Motor neuron (in vitro differentiated cells): ENCODE results near the gene NAP1L1. TPM values are rescaled to one million over a fixed set of nuclear protein-coding genes. Genes with fewer than 3 reads are reported as not detected.

Experiments
- ATAC-seq, 8 experiments: fragments of 200-7000 bp; cut with Tn5 transposase; replicated peaks in 6 of 8; 2 replicates each; pipeline ENCODE4 v1.8.0; 2021; ENCODE audit warnings: mild to moderate bottlenecking in 8 of 8, moderate library complexity in 8 of 8
- H3K27ac ChIP-seq, 2 donors: fragments of 250-450 bp; sonication (Bioruptor Pico); 2 replicates each; pipeline ENCODE4 v1.9.0; 2021; ENCODE audit warnings: antibody characterized with exemption in 2 of 2, mild to moderate bottlenecking in 2 of 2, moderate library complexity in 1 of 2
- H3K4me1 ChIP-seq, 2 donors: fragments of 250-450 bp; sonication (Bioruptor Pico); replicated peaks in 1 of 2; 2 replicates each; pipeline ENCODE4 v1.6.1; 2021; ENCODE audit warnings: antibody characterized with exemption in 2 of 2, mild to moderate bottlenecking in 2 of 2, moderate library complexity in 1 of 2
- H3K4me3 ChIP-seq, 5 donors: fragments of 250-450 bp; sonication (Bioruptor Pico); 2 replicates each; pipeline ENCODE4 v1.9.0; 2021; ENCODE audit warnings: antibody characterized with exemption in 5 of 5, mild to moderate bottlenecking in 5 of 5, moderate library complexity in 4 of 5
- WGBS, 10 experiments: fragments of 450-650 bp; shearing (Covaris generic); methylation state at CpG; one replicate each; pipeline ENCODE4 v1.0.0; 2022; 5-methylcytosine and 5-hydroxymethylcytosine counted together
- in situ Hi-C, 9 experiments: fragments of 400-800 bp; cut with MboI; loops; one replicate each; pipeline ENCODE4 v1.15.0; 2021; ENCODE audit warnings: low sequenced_read_pairs in 9 of 9, low pct_unique_long_range_greater_than_20kb in 2 of 9; ENCODE audit not compliant: unreplicated experiment in 9 of 9
- total RNA-seq, 8 experiments: library from RNA; unstranded; fragments of 300-600 nt; gene quantifications; 2 replicates each; pipeline versions ENCODE4 v1.2.3 to v1.2.4, GENCODE V29; 2022

The NAP1L1 gene
- total RNA-seq, 8 experiments from 2014 or later = 293 to 577 (median 414) TPM

- Histone ChIP-seq H3K4me3 (no peak overlapping the region), H3K27ac (no peak overlapping the region), H3K4me1 (no peaks in the 10 kb centered on the region)
- no peak for ATAC-seq
- in situ Hi-C loops = no loop called here
- 0 to 100% (median 60%) methylated on average over 2 to 3 of the region's 3 CpGs; no CpG with 5 or more reads in 1 of the 10 experiments for WGBS, 10 experiments
Observed at GRCh38 chr12:76106631-76107030, 22.1 kb upstream of the NAP1L1 start.

- 100% methylated on average over 1 of the region's 1 CpG; no CpG with 5 or more reads in 3 of the 10 experiments for WGBS, 10 experiments
- no peak overlapping the region for H3K4me3 ChIP-seq
- no peak for ATAC-seq
- no peaks in the 10 kb centered on the region for H3K4me1 ChIP-seq
- H3K27ac ChIP-seq = no peak overlapping the region
- in situ Hi-C loops = no loop called here
Observed at GRCh38 chr12:76103958-76104357, 19.5 kb upstream of the NAP1L1 start.

- 0 to 83% (median 80%) methylated on average over 1 of the region's 1 CpG; no CpG with 5 or more reads in 5 of the 10 experiments for WGBS, 10 experiments
- no peak for ATAC-seq
Observed at GRCh38 chr12:76101739-76102385, 17.4 kb upstream of the NAP1L1 start.

GRCh38 chr12:76096079-76096646 lies 11.7 kb upstream of the NAP1L1 start:
- ATAC-seq = no peak
- Histone ChIP-seq H3K4me3 (no peak overlapping the region), H3K27ac (no peak overlapping the region), H3K4me1 (peaks cover 0 to 6% of the 10 kb centered on the region in 2 donors)
- WGBS, 10 experiments = 43 to 100% (median 94%) methylated on average over 1 to 3 of the region's 3 CpGs; no CpG with 5 or more reads in 3 of the 10 experiments
- in situ Hi-C loops = loop anchor here in 1 of 9 experiments (25.0 kb wide), 1 partner anchor 241 kb away; the partner anchor contains the start of gene BBS10

More at GRCh38 chr12:76101739-76102385, 17.4 kb upstream of the NAP1L1 start:
- H3K4me3 ChIP-seq = no peak overlapping the region
- in situ Hi-C loops = no loop called here
- H3K27ac ChIP-seq = no peak overlapping the region
- H3K4me1 ChIP-seq = no peaks in the 10 kb centered on the region

GRCh38 chr12:76094754-76095153 lies 10.3 kb upstream of the NAP1L1 start:
- in situ Hi-C loops = loop anchor here in 1 of 9 experiments (25.0 kb wide), 1 partner anchor 243 kb away; the partner anchor contains the start of gene BBS10
- peaks cover 0 to 6% of the 10 kb centered on the region in 2 donors for H3K4me1 ChIP-seq
- no peak for ATAC-seq
- H3K4me3 ChIP-seq = no peak overlapping the region
- WGBS, 10 experiments = 81 to 100% (median 96%) methylated on average over 1 to 3 of the region's 3 CpGs
- no peak overlapping the region for H3K27ac ChIP-seq

- ATAC-seq = no peak
- no peak overlapping the region for H3K4me3 ChIP-seq
- in situ Hi-C loops = loop anchor here in 1 of 9 experiments (25.0 kb wide), 1 partner anchor 246 kb away; the partner anchor contains the start of gene BBS10
- H3K4me1 ChIP-seq = peaks cover under 1 to 6% of the 10 kb centered on the region in 2 donors
- WGBS, 10 experiments = 0 to 88% (median 80%) methylated on average over 1 to 2 of the region's 2 CpGs; no CpG with 5 or more reads in 5 of the 10 experiments
- no peak overlapping the region for H3K27ac ChIP-seq
Observed at GRCh38 chr12:76091246-76091754, 6.8 kb upstream of the NAP1L1 start.

- in situ Hi-C loops = loop anchor here in 1 of 9 experiments (25.0 kb wide), 1 partner anchor 252 kb away; the partner anchor contains the start of gene BBS10
- no peak for ATAC-seq
- 14 to 51% (median 27%) methylated on average over 1 to 5 of the region's 5 CpGs for WGBS, 10 experiments
- peak overlapping the region; percentile 96 for H3K27ac ChIP-seq
- peak overlapping the region; percentile 49 to 90 (median 70) for H3K4me3 ChIP-seq
- H3K4me1 ChIP-seq = peaks cover 8 to 24% of the 10 kb centered on the region in 2 donors
Observed at GRCh38 chr12:76085520-76085868, 1.0 kb upstream of the NAP1L1 start.

GRCh38 chr12:76084863-76085519 lies 506 bp upstream of the NAP1L1 start:
- Histone ChIP-seq H3K4me1 (peaks cover 9 to 24% of the 10 kb centered on the region in 2 donors), H3K4me3 (peak overlapping the region; percentile 49 to 90 (median 70)), H3K27ac (peak overlapping the region; percentile 96)
- peak; percentile 67 to 80 (median 77) for ATAC-seq
- in situ Hi-C loops = loop anchor here in 1 of 9 experiments (25.0 kb wide), 1 partner anchor 252 kb away; the partner anchor contains the start of gene BBS10
- WGBS, 10 experiments = 2 to 23% (median 4%) methylated on average over 3 to 13 of the region's 44 CpGs

- Histone ChIP-seq H3K27ac (peak overlapping the region in 1 of 2 donors; percentile 96), H3K4me1 (peaks cover 9 to 24% of the 10 kb centered on the region in 2 donors), H3K4me3 (peak overlapping the region; percentile 49 to 90 (median 70))
- no peak for ATAC-seq
- WGBS, 10 experiments = 0 to 4% (median 0%) methylated on average over 1 to 13 of the region's 14 CpGs; no CpG with 5 or more reads in 2 of the 10 experiments
- in situ Hi-C loops = loop anchor here in 1 of 9 experiments (25.0 kb wide), 1 partner anchor 254 kb away; the partner anchor contains the start of gene BBS10
Observed at GRCh38 chr12:76083246-76083903, 1.1 kb downstream of the NAP1L1 start.

- Histone ChIP-seq H3K4me1 (peaks cover 9 to 24% of the 10 kb centered on the region in 2 donors), H3K27ac (no peak overlapping the region), H3K4me3 (peak overlapping the region in 1 of 5 donors; percentile 10)
- in situ Hi-C loops = loop anchor here in 1 of 9 experiments (25.0 kb wide), 1 partner anchor 255 kb away; the partner anchor contains the start of gene BBS10
- ATAC-seq = no peak
Observed at GRCh38 chr12:76081909-76082308, 2.6 kb downstream of the NAP1L1 start.

- no peak for ATAC-seq
- Histone ChIP-seq H3K4me1 (peaks cover 7 to 20% of the 10 kb centered on the region in 2 donors), H3K4me3 (no peak overlapping the region), H3K27ac (no peak overlapping the region)
- 0 to 100% (median 78%) methylated on average over 1 to 5 of the region's 6 CpGs; no CpG with 5 or more reads in 1 of the 10 experiments for WGBS, 10 experiments
- in situ Hi-C loops = loop anchor here in 1 of 9 experiments (25.0 kb wide), 1 partner anchor 256 kb away; the partner anchor contains the start of gene BBS10
Observed at GRCh38 chr12:76080729-76081415, 3.6 kb downstream of the NAP1L1 start.
